Measurements from ENCODE around the gene CLHC1. TPM values are rescaled to one million over a fixed set of nuclear protein-coding genes. Genes with fewer than 3 reads are reported as not detected.

The CLHC1 gene
- total RNA-seq, 1 donor: 14.5 TPM

GRCh38 chr2:55162284-55163006 is 69.6 kb downstream of the CLHC1 start:
- H3K9me3 ChIP-seq (ENCODE audit: low read depth, low read length): no peaks in the 10 kb centered on the region
- no peak for DNase-seq (ENCODE audit: insufficient read length, low spot score, missing footprints)
- H3K27ac ChIP-seq (ENCODE audit: low read depth, low read length): peak overlapping the region; percentile 9
- H4K20me1 ChIP-seq (ENCODE audit: insufficient read depth, low read length): no peaks in the 10 kb centered on the region
- no peaks in the 10 kb centered on the region for H3K36me3 ChIP-seq (ENCODE audit: insufficient read depth, low read length)
- H3K4me1 ChIP-seq (ENCODE audit: insufficient read depth, low read length): peaks cover 56% of the 10 kb centered on the region
- H3K4me3 ChIP-seq (ENCODE audit: insufficient read depth, low read length): no peak overlapping the region
- H3K4me2 ChIP-seq (ENCODE audit: insufficient read depth, low read length): no peak overlapping the region
- H3K27me3 ChIP-seq (ENCODE audit: insufficient read depth, low read length): no peaks in the 10 kb centered on the region
- no peak overlapping the region for H2AFZ ChIP-seq (ENCODE audit: low read length)
- peaks cover 14% of the 10 kb centered on the region for H3K79me2 ChIP-seq (ENCODE audit: insufficient read depth, low read length)
- no peak for TF ChIP-seq CTCF (IDR thresholded peaks at IDR 0.05; ENCODE audit: extremely low read depth, low read depth, low read length)

- no peak for DNase-seq (ENCODE audit: insufficient read length, low spot score, missing footprints)
- Histone ChIP-seq H4K20me1 (ENCODE audit: insufficient read depth, low read length) (no peaks in the 10 kb centered on the region), H3K79me2 (ENCODE audit: insufficient read depth, low read length) (peaks cover 10% of the 10 kb centered on the region), H3K4me3 (ENCODE audit: insufficient read depth, low read length) (no peak overlapping the region), H2AFZ (ENCODE audit: low read length) (no peak overlapping the region), H3K9me3 (ENCODE audit: low read depth, low read length) (no peaks in the 10 kb centered on the region), H3K4me1 (ENCODE audit: insufficient read depth, low read length) (peaks cover 61% of the 10 kb centered on the region), H3K36me3 (ENCODE audit: insufficient read depth, low read length) (no peaks in the 10 kb centered on the region), H3K27ac (ENCODE audit: low read depth, low read length) (no peak overlapping the region), H3K4me2 (ENCODE audit: insufficient read depth, low read length) (no peak overlapping the region), H3K27me3 (ENCODE audit: insufficient read depth, low read length) (no peaks in the 10 kb centered on the region)
- no peak for TF ChIP-seq CTCF (IDR thresholded peaks at IDR 0.05; ENCODE audit: extremely low read depth, low read depth, low read length)
Measured at GRCh38 chr2:55161295-55162210, 70.5 kb downstream of the CLHC1 start.

GRCh38 chr2:55160422-55160821 is 71.7 kb downstream of the CLHC1 start:
- TF ChIP-seq CTCF (IDR thresholded peaks at IDR 0.05; ENCODE audit: extremely low read depth, low read depth, low read length): no peak
- no peaks in the 10 kb centered on the region for H3K36me3 ChIP-seq (ENCODE audit: insufficient read depth, low read length)
- H3K9me3 ChIP-seq (ENCODE audit: low read depth, low read length): no peaks in the 10 kb centered on the region
- H3K27me3 ChIP-seq (ENCODE audit: insufficient read depth, low read length): no peaks in the 10 kb centered on the region
- no peak overlapping the region for H3K4me2 ChIP-seq (ENCODE audit: insufficient read depth, low read length)
- H3K4me1 ChIP-seq (ENCODE audit: insufficient read depth, low read length): peaks cover 65% of the 10 kb centered on the region
- no peak for DNase-seq (ENCODE audit: insufficient read length, low spot score, missing footprints)
- H3K27ac ChIP-seq (ENCODE audit: low read depth, low read length): no peak overlapping the region
- peaks cover 3% of the 10 kb centered on the region for H3K79me2 ChIP-seq (ENCODE audit: insufficient read depth, low read length)
- H4K20me1 ChIP-seq (ENCODE audit: insufficient read depth, low read length): no peaks in the 10 kb centered on the region
- no peak overlapping the region for H2AFZ ChIP-seq (ENCODE audit: low read length)
- no peak overlapping the region for H3K4me3 ChIP-seq (ENCODE audit: insufficient read depth, low read length)

GRCh38 chr2:55159752-55160151 is 72.3 kb downstream of the CLHC1 start:
- H3K4me2 ChIP-seq (ENCODE audit: insufficient read depth, low read length): no peak overlapping the region
- H2AFZ ChIP-seq (ENCODE audit: low read length): no peak overlapping the region
- peaks cover 3% of the 10 kb centered on the region for H3K79me2 ChIP-seq (ENCODE audit: insufficient read depth, low read length)
- H3K27me3 ChIP-seq (ENCODE audit: insufficient read depth, low read length): no peaks in the 10 kb centered on the region
- H3K4me1 ChIP-seq (ENCODE audit: insufficient read depth, low read length): peaks cover 68% of the 10 kb centered on the region
- H4K20me1 ChIP-seq (ENCODE audit: insufficient read depth, low read length): no peaks in the 10 kb centered on the region
- H3K36me3 ChIP-seq (ENCODE audit: insufficient read depth, low read length): no peaks in the 10 kb centered on the region
- H3K9me3 ChIP-seq (ENCODE audit: low read depth, low read length): no peaks in the 10 kb centered on the region
- H3K4me3 ChIP-seq (ENCODE audit: insufficient read depth, low read length): no peak overlapping the region
- DNase-seq (ENCODE audit: insufficient read length, low spot score, missing footprints): no peak
- TF ChIP-seq CTCF (IDR thresholded peaks at IDR 0.05; ENCODE audit: extremely low read depth, low read depth, low read length): no peak
- no peak overlapping the region for H3K27ac ChIP-seq (ENCODE audit: low read depth, low read length)
